ENCODE data around the gene AK4.

The AK4 gene

DNA sequence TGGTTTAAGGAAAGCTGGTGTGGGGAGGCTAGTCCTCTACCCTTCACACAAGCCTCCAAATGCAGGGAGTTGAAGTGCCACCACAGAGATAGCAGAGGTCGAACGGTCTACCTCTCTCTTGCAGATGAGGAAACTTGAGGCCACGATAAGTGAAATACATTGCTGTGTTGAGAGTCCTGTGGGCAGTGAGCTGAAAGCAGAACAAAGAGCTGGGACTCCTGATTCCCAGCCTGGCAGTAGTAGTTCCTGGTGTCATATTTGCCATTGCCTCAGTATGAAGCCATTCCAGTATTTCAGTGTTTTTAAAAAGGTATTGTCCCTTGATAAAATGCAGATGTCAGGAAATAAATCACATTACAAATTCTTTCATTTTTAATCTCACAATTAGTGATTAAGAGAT is 28.6 kb downstream of the AK4 start:
- no peak overlapping the region for H2AFZ ChIP-seq (ENCODE audit: low read length, unreplicated experiment)
- peaks cover 65% of the 10 kb centered on the region for H3K4me1 ChIP-seq (ENCODE audit: control insufficient read depth, insufficient read depth, low read length, unreplicated experiment)
- no peaks in the 10 kb centered on the region for H3K36me3 ChIP-seq (ENCODE audit: insufficient read depth, low read length)
- H3K79me2 ChIP-seq (ENCODE audit: control insufficient read depth, insufficient read depth, low read length, unreplicated experiment): peaks cover 96% of the 10 kb centered on the region
- H3K27ac ChIP-seq (ENCODE audit: low read depth, low read length): peak overlapping the region; percentile 72
- H3K27me3 ChIP-seq (ENCODE audit: insufficient read depth, low read length): no peaks in the 10 kb centered on the region
- H3K4me3 ChIP-seq (ENCODE audit: low read depth, low read length): no peak overlapping the region

- H2AFZ ChIP-seq (ENCODE audit: low read length, unreplicated experiment): no peak overlapping the region
- H3K27ac ChIP-seq (ENCODE audit: low read depth, low read length): peak overlapping the region; percentile 72
- peaks cover 97% of the 10 kb centered on the region for H3K79me2 ChIP-seq (ENCODE audit: control insufficient read depth, insufficient read depth, low read length, unreplicated experiment)
- no peaks in the 10 kb centered on the region for H3K27me3 ChIP-seq (ENCODE audit: insufficient read depth, low read length)
- H3K4me1 ChIP-seq (ENCODE audit: control insufficient read depth, insufficient read depth, low read length, unreplicated experiment): peaks cover 65% of the 10 kb centered on the region
- no peaks in the 10 kb centered on the region for H3K36me3 ChIP-seq (ENCODE audit: insufficient read depth, low read length)
- peak overlapping the region; percentile 23; the same call in 1 of the 2 replicates for H3K4me3 ChIP-seq (ENCODE audit: low read depth, low read length)
Observed at GRCh38 chr1:65177457-65177856, 29.5 kb downstream of the AK4 start.

GRCh38 chr1:65178235-65178634 is 30.2 kb downstream of the AK4 start:
- H3K79me2 ChIP-seq (ENCODE audit: control insufficient read depth, insufficient read depth, low read length, unreplicated experiment): peaks cover 97% of the 10 kb centered on the region
- H3K36me3 ChIP-seq (ENCODE audit: insufficient read depth, low read length): no peaks in the 10 kb centered on the region
- H2AFZ ChIP-seq (ENCODE audit: low read length, unreplicated experiment): no peak overlapping the region
- no peak overlapping the region for H3K4me3 ChIP-seq (ENCODE audit: low read depth, low read length)
- no peak overlapping the region for H3K27ac ChIP-seq (ENCODE audit: low read depth, low read length)
- H3K4me1 ChIP-seq (ENCODE audit: control insufficient read depth, insufficient read depth, low read length, unreplicated experiment): peaks cover 59% of the 10 kb centered on the region
- no peaks in the 10 kb centered on the region for H3K27me3 ChIP-seq (ENCODE audit: insufficient read depth, low read length)

GRCh38 chr1:65179148-65179547 is 31.1 kb downstream of the AK4 start:
- Histone ChIP-seq H3K79me2 (ENCODE audit: control insufficient read depth, insufficient read depth, low read length, unreplicated experiment) (peaks cover 97% of the 10 kb centered on the region), H3K4me3 (ENCODE audit: low read depth, low read length) (no peak overlapping the region), H3K27me3 (ENCODE audit: insufficient read depth, low read length) (no peaks in the 10 kb centered on the region), H3K27ac (ENCODE audit: low read depth, low read length) (no peak overlapping the region), H2AFZ (ENCODE audit: low read length, unreplicated experiment) (no peak overlapping the region), H3K4me1 (ENCODE audit: control insufficient read depth, insufficient read depth, low read length, unreplicated experiment) (peaks cover 50% of the 10 kb centered on the region), H3K36me3 (ENCODE audit: insufficient read depth, low read length) (no peaks in the 10 kb centered on the region)

DNA sequence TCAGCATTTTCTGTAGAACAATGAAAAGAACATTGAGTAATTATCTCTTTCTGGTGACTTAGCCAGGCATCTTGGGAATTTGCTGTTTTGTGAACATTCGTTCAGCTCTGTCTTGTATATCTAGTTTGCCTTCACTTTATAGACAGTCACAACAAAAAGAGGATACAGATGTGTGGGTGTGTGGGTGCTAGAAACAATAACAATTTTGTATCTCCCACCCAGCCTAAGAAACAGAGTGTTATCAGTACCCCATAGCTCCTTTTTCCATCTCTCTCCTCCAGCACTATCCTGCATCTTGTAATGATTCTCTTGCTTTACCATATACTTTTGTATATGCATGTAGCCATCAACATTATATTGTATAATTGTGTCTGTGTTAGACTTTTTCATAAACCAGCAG is 33.0 kb downstream of the AK4 start:
- peaks cover 34% of the 10 kb centered on the region for H3K4me1 ChIP-seq (ENCODE audit: control insufficient read depth, insufficient read depth, low read length, unreplicated experiment)
- H3K4me3 ChIP-seq (ENCODE audit: low read depth, low read length): no peak overlapping the region
- peaks cover 97% of the 10 kb centered on the region for H3K79me2 ChIP-seq (ENCODE audit: control insufficient read depth, insufficient read depth, low read length, unreplicated experiment)
- no peaks in the 10 kb centered on the region for H3K36me3 ChIP-seq (ENCODE audit: insufficient read depth, low read length)
- H2AFZ ChIP-seq (ENCODE audit: low read length, unreplicated experiment): no peak overlapping the region
- H3K27me3 ChIP-seq (ENCODE audit: insufficient read depth, low read length): no peaks in the 10 kb centered on the region
- H3K27ac ChIP-seq (ENCODE audit: low read depth, low read length): no peak overlapping the region

- Histone ChIP-seq H3K27me3 (ENCODE audit: insufficient read depth, low read length) (no peaks in the 10 kb centered on the region), H3K36me3 (ENCODE audit: insufficient read depth, low read length) (no peaks in the 10 kb centered on the region), H3K79me2 (ENCODE audit: control insufficient read depth, insufficient read depth, low read length, unreplicated experiment) (peaks cover 96% of the 10 kb centered on the region), H3K4me1 (ENCODE audit: control insufficient read depth, insufficient read depth, low read length, unreplicated experiment) (peaks cover 17% of the 10 kb centered on the region), H3K27ac (ENCODE audit: low read depth, low read length) (no peak overlapping the region), H3K4me3 (ENCODE audit: low read depth, low read length) (no peak overlapping the region), H2AFZ (ENCODE audit: low read length, unreplicated experiment) (no peak overlapping the region)
Observed at GRCh38 chr1:65182658-65183268, 34.8 kb downstream of the AK4 start.

- no peak overlapping the region for H3K27ac ChIP-seq (ENCODE audit: low read depth, low read length)
- H3K79me2 ChIP-seq (ENCODE audit: control insufficient read depth, insufficient read depth, low read length, unreplicated experiment): peaks cover 70% of the 10 kb centered on the region
- H3K4me1 ChIP-seq (ENCODE audit: control insufficient read depth, insufficient read depth, low read length, unreplicated experiment): peaks cover 10% of the 10 kb centered on the region
- no peak overlapping the region for H3K4me3 ChIP-seq (ENCODE audit: low read depth, low read length)
- H2AFZ ChIP-seq (ENCODE audit: low read length, unreplicated experiment): no peak overlapping the region
- peaks cover 36% of the 10 kb centered on the region for H3K36me3 ChIP-seq (ENCODE audit: insufficient read depth, low read length)
- H3K27me3 ChIP-seq (ENCODE audit: insufficient read depth, low read length): no peaks in the 10 kb centered on the region
Observed at GRCh38 chr1:65189576-65190115, 41.6 kb downstream of the AK4 start.

DNA sequence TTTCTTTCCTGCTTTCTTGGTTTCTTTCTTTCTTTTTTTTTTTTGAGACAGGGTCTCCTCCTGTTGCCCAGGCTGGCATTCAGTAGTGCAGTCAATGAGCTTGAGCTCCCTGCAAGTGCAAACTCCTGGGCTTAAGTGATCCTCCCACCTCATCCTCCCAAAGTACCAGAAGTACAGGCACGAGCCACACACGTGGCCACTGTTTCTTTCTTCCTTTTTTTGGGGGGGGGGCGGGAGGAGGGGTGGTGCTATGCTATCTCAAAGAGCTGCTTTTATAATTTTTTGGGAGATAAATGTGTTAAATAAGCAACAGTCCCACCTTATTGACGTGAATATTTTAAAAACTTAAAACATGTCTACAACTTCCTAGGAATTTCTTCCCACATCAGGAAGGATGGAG is 42.2 kb downstream of the AK4 start:
- H3K4me3 ChIP-seq (ENCODE audit: low read depth, low read length): no peak overlapping the region
- H3K36me3 ChIP-seq (ENCODE audit: insufficient read depth, low read length): peaks cover 36% of the 10 kb centered on the region
- H3K79me2 ChIP-seq (ENCODE audit: control insufficient read depth, insufficient read depth, low read length, unreplicated experiment): peaks cover 64% of the 10 kb centered on the region
- no peak overlapping the region for H3K27ac ChIP-seq (ENCODE audit: low read depth, low read length)
- H3K27me3 ChIP-seq (ENCODE audit: insufficient read depth, low read length): no peaks in the 10 kb centered on the region
- H3K4me1 ChIP-seq (ENCODE audit: control insufficient read depth, insufficient read depth, low read length, unreplicated experiment): peaks cover 15% of the 10 kb centered on the region
- no peak overlapping the region for H2AFZ ChIP-seq (ENCODE audit: low read length, unreplicated experiment)

DNA sequence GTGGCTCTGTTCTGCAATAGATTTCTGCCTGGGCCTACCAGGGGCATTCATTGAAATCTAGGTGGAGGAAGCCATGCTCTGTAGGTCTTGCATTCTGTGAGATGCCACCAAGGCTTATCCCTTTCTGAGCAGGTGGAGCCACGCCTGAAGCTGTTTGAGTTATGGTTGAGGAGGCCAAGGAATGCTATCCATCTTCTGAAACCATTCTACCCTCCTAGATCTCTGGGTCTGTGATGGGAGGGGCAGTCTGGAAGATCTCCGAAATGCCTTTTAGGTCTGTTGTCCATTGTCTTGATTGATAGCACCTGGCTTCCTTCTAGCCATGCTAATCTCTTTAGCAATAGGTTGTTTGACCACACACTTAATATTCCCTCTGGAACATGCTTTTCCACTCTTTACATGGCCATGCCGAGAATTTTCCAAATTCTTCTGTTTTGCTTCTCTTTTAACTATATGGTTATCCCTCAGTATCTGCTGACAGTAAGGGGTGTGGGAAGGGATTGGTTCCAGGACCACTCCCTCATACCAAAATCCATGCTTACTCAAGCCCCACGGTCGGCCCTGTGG is 45.2 kb downstream of the AK4 start:
- H3K4me3 ChIP-seq (ENCODE audit: low read depth, low read length): no peak overlapping the region
- no peak overlapping the region for H2AFZ ChIP-seq (ENCODE audit: low read length, unreplicated experiment)
- H3K4me1 ChIP-seq (ENCODE audit: control insufficient read depth, insufficient read depth, low read length, unreplicated experiment): peaks cover 45% of the 10 kb centered on the region
- H3K79me2 ChIP-seq (ENCODE audit: control insufficient read depth, insufficient read depth, low read length, unreplicated experiment): peaks cover 54% of the 10 kb centered on the region
- peaks cover 40% of the 10 kb centered on the region for H3K36me3 ChIP-seq (ENCODE audit: insufficient read depth, low read length)
- no peaks in the 10 kb centered on the region for H3K27me3 ChIP-seq (ENCODE audit: insufficient read depth, low read length)
- no peak overlapping the region for H3K27ac ChIP-seq (ENCODE audit: low read depth, low read length)

DNA sequence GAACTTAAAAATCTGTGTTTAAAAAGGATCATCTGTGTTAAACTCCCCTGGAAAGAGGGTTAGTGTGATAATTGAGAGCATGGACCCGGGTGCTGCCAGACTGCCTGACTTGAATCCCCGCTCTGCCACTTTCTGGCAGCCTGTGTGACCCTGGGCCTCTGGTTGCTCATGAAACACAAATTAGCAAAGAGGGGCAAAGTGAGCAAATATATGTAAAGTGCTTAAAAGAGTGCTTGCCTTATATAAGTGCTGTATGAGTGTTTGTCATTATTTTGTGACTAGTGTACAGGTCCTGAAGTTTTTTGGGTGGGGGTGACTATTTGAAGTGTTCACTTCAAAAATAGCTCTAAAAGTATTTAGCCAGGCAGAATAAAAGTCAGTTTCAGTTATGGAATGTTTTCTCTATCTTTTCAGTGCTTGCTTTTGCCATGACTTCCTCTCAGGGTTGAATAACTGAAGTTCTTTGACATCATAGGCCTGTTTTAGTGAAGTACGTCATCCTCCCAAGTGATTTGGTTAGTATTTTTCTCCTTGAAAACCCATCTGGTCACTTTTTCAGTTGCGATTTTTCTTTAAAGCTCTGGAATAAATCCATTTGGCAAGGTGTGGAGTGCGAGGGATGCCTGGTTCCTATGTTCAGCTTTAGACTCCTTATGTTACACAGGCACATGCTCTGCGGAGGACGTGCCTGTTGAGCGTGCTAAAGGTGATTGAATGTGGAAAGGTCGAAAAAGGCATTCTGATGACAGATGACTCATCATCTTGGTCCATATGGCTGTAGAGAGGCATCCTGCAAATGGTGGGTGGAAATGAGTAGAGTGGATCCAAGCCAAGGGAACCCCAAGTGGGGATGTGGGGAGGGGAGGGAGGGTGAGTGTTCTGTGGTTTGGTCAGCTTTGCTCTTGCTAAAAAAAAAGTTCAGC is 47.8 kb downstream of the AK4 start:
- Histone ChIP-seq H2AFZ (ENCODE audit: low read length, unreplicated experiment) (no peak overlapping the region), H3K79me2 (ENCODE audit: control insufficient read depth, insufficient read depth, low read length, unreplicated experiment) (peaks cover 55% of the 10 kb centered on the region), H3K27me3 (ENCODE audit: insufficient read depth, low read length) (no peaks in the 10 kb centered on the region), H3K4me3 (ENCODE audit: low read depth, low read length) (peak overlapping the region; percentile 33; the same call in 1 of the 2 replicates), H3K36me3 (ENCODE audit: insufficient read depth, low read length) (peaks cover 40% of the 10 kb centered on the region), H3K27ac (ENCODE audit: low read depth, low read length) (peak overlapping the region; percentile 94), H3K4me1 (ENCODE audit: control insufficient read depth, insufficient read depth, low read length, unreplicated experiment) (peaks cover 50% of the 10 kb centered on the region)
